Smooth muscle cell of the coronary artery (primary cell): ENCODE results near the gene EIF3A. TPM values are rescaled to one million over a fixed set of nuclear protein-coding genes. Genes with fewer than 3 reads are reported as not detected.

Experiments used
- total RNA-seq: library from RNA; depleted of rRNA; stranded (reverse); fragments of >200 nt; gene quantifications from 2 replicates; pipeline ENCODE4 v1.2.3, GENCODE V29; 2014; ENCODE audit warnings: low replicate concordance

The EIF3A gene
- 74.8 and 105 TPM in 2 replicates for total RNA-seq

GRCh38 chr10:119080521-119081259 is at the start of gene EIF3A:
Gene EIF3A, minus strand, starts transcription at chr10:119080817. Its CDS starts 141 bp downstream, at chr10:119080676.

GRCh38 chr10:119103903-119104653 is 23.5 kb upstream of the EIF3A start, which contains the start of gene DENND10:
Gene DENND10, plus strand, starts transcription at chr10:119104113. Its CDS starts 30 bp downstream, at chr10:119104143.

GRCh38 chr10:119029613-119030420 is 50.8 kb downstream of the EIF3A start, which contains the start of gene NANOS1:
Gene NANOS1, plus strand, starts transcription at chr10:119029714. Its CDS starts 88 bp downstream, at chr10:119029802.

Other genes starting within 250 kb of the EIF3A start
- gene NANOS1, start 51.1 kb downstream of the EIF3A start, total RNA-seq: 0.12 and 0.75 TPM in 2 replicates
- gene DENND10, start 23.3 kb upstream of the EIF3A start, total RNA-seq: 71.8 and 107 TPM in 2 replicates
- 6.9 and 8.0 TPM in 2 replicates for gene SFXN4, start 84.9 kb upstream of the EIF3A start, total RNA-seq
- gene PRDX3, start 98.0 kb upstream of the EIF3A start, total RNA-seq: 113 and 120 TPM in 2 replicates
- 15.8 and 21.1 TPM in 2 replicates for gene GRK5, start 126.8 kb upstream of the EIF3A start, total RNA-seq